Measurements from ENCODE around the gene TFPT. TPM values are rescaled to one million over a fixed set of nuclear protein-coding genes. Genes with fewer than 3 reads are reported as not detected.

The TFPT gene
- total RNA-seq, 1 experiment from 2014 or later = 26.6 TPM

GRCh38 chr19:54145541-54146158 is 30.2 kb upstream of the TFPT start:
- no peak for TF ChIP-seq CTCF (conservative IDR thresholded peaks at IDR 0.05)
- Histone ChIP-seq H3K14ac (ENCODE audit: insufficient read depth, low read length) (no peak overlapping the region), H3K79me1 (ENCODE audit: insufficient read depth, low read depth, low read length, poor library complexity, severe bottlenecking) (peaks cover under 1% of the 10 kb centered on the region), H2AFZ (ENCODE audit: low read length) (no peak overlapping the region), H3K27ac (ENCODE audit: insufficient read length, low read depth, low read length) (no peak overlapping the region), H3K4ac (ENCODE audit: low read depth, low read length) (no peak overlapping the region), H3K56ac (ENCODE audit: insufficient read length, low read depth, low read length) (no peak overlapping the region), H3T11ph (ENCODE audit: low read length) (no peak overlapping the region), H3K23ac (ENCODE audit: insufficient read length, low read depth, low read length) (no peak overlapping the region), H3K4me2 (ENCODE audit: insufficient read depth, insufficient read length, low read length) (no peak overlapping the region), H2BK12ac (ENCODE audit: insufficient read length, low read depth, low read length) (no peak overlapping the region), H4K8ac (replicated peaks; ENCODE audit: insufficient read length, low read depth, low read length) (no peak overlapping the region), H2AK5ac (ENCODE audit: insufficient read length, low read length) (no peak overlapping the region), H3K23me2 (ENCODE audit: insufficient read length, low read depth, low read length, poor library complexity, severe bottlenecking) (no peaks in the 10 kb centered on the region), H3K9ac (ENCODE audit: extremely low read depth, insufficient read length, low read length) (no peak overlapping the region), H4K5ac (ENCODE audit: insufficient read length, low read depth, low read length) (no peak overlapping the region), H3K18ac (ENCODE audit: insufficient read length, low read depth, low read length) (no peak overlapping the region), H3K4me1 (ENCODE audit: insufficient read depth, low read length) (no peaks in the 10 kb centered on the region), H3K79me2 (ENCODE audit: insufficient read depth, low read length) (peaks cover 6% of the 10 kb centered on the region; the same call in 1 of the 2 replicates), H4K20me1 (ENCODE audit: control insufficient read depth, insufficient read depth, insufficient read length) (no peaks in the 10 kb centered on the region), H3K9me3 (ENCODE audit: control insufficient read depth, low read depth, low read length) (no peaks in the 10 kb centered on the region), H2BK120ac (ENCODE audit: low read depth, low read length, poor library complexity, severe bottlenecking) (no peak overlapping the region), H2BK5ac (ENCODE audit: insufficient read length, low read length) (no peak overlapping the region), H3K27me3 (ENCODE audit: insufficient read depth, low read length) (no peaks in the 10 kb centered on the region), H2BK20ac (ENCODE audit: low read depth, low read length, poor library complexity, severe bottlenecking) (no peak overlapping the region), H4K91ac (ENCODE audit: insufficient read length, low read depth, low read length) (no peak overlapping the region), H2BK15ac (ENCODE audit: low read depth, low read length) (no peak overlapping the region)
- Mint-ChIP-seq H3K4me3 (no peak overlapping the region), H3K4me1 (peaks cover 4 to 6% of the 10 kb centered on the region in 2 experiments), H3K9me3 (no peaks in the 10 kb centered on the region; a peak in 1 of 5 replicates), H3K36me3 (ENCODE audit: insufficient read depth in 1 of 3, low read depth in 3 of 3) (peaks cover 72 to 88% (median 85%) of the 10 kb centered on the region in 3 experiments), H3K27me3 (ENCODE audit: low read depth) (peaks cover 1% of the 10 kb centered on the region; the same call in 1 of the 2 replicates), H3K27ac (no peak overlapping the region)
- no CpG with 5 or more reads among the region's 28 CpGs for WGBS (ENCODE audit: extremely low coverage, insufficient read length, low lambda C conversion rate)
- DNase-seq = no peak

Measured in H9 (cell line).